ENCODE data around the gene TRIM51.
"Not testable (repeated sequence)": the region's sequence is repeated elsewhere in the genome, so short reads cannot be mapped to it uniquely, and the experiment has no call there.

Gene TRIM51, protein sequence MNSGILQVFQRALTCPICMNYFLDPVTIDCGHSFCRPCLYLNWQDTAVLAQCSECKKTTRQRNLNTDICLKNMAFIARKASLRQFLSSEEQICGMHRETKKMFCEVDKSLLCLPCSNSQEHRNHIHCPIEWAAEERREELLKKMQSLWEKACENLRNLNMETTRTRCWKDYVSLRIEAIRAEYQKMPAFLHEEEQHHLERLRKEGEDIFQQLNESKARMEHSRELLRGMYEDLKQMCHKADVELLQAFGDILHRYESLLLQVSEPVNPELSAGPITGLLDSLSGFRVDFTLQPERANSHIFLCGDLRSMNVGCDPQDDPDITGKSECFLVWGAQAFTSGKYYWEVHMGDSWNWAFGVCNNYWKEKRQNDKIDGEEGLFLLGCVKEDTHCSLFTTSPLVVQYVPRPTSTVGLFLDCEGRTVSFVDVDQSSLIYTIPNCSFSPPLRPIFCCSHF

GRCh38 chr11:55882997-55883396 is at the start of gene TRIM51:
TSS of gene TRIM51 (plus strand) at chr11:55883297. CDS start at chr11:55885429, 2,132 bp downstream.
- not testable (repeated sequence) for DNase-seq (ENCODE audit: low read depth)

DNA sequence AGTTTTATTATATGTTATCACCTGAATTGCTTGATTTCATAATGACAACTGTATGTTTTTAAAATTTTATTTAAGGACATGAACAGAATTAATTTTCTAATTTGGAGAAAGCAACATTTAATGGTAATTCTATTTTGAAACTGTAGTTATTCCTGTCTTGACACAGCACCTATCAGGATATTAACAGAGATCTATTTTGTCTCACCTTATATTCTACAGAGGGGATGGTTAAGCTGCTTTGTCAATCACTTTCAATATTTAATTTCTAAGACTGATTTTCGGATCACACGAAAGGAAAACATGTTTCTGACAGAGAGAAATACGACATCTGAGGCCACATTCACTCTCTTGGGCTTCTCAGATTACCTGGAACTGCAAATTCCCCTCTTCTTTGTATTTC is 44.6 kb upstream of the TRIM51 start, which contains the start of gene OR5D16:
Gene OR5D16, plus strand, starts transcription at position 301 of the 400 bp plus-strand sequence. Its CDS starts 0 bp downstream, at position 301.
- DNase-seq (ENCODE audit: low read depth): no peak

DNA sequence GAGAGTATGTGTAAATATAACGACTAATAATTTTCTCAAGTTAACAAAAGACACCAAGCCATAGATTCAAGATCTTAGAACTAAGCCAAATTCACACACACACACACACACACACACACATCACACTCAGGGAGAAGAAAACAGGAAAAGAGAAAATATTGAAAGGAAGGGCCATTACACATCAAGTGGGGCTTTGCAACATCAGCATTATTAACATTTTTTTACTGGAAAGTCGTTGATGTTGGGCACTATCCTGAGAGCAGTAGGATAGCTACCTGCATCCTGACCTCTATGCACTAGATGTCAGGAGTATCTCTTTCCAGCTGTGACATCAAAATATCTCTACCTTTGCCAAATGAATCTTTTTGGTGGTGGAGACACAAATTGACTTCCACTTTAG is 35.6 kb upstream of the TRIM51 start:
- DNase-seq (ENCODE audit: low read depth): no peak

GRCh38 chr11:55849037-55849436 is 34.1 kb upstream of the TRIM51 start:
- DNase-seq (ENCODE audit: low read depth): no peak

- DNase-seq (ENCODE audit: low read depth): no peak
Measured at GRCh38 chr11:55852141-55852540, 31.0 kb upstream of the TRIM51 start.

DNA sequence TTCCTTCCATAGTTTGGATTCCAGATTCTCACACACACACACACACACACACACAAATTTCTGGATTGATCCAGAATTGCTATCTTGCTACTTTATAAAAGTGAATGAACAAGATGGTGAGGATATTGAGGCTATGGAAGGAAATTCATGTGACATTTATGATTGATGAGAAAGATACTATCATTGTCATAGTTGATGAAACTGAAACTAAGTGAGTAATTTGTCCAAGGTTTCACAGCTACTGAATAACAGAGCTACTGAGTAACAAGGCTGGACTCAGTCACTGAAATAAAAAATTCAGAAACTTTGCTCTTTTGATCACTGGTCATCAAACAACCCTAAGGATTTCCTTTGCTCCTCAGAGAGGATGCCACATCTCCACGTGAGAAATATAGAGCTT is 28.4 kb upstream of the TRIM51 start:
- DNase-seq (ENCODE audit: low read depth): no peak

- DNase-seq (ENCODE audit: low read depth): not testable (repeated sequence)
Measured at GRCh38 chr11:55867354-55867753, 15.7 kb upstream of the TRIM51 start.

DNA sequence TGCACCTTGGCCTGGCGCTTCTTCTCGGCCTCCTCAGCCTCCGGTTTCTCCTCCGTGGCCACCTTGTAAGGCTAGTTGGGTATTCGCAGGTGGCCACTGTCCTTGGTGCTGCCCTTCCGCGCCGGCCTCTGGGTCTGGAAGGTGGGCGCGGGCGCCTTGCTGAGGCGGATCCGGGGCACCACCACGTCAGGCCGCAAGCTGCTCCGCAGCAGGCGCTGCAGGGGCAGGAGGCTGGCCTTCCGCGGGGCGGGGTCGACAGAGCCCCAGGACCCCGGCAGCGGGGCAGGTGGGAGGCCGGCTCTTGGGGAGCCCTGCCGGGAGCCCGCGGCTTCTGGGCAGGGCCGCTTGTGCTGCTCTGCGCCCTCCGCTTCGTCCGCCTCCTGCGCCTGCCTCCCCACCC is 10.4 kb upstream of the TRIM51 start:
- DNase-seq (ENCODE audit: low read depth): not testable (repeated sequence)

- not testable (repeated sequence) for DNase-seq (ENCODE audit: low read depth)
Measured at GRCh38 chr11:55873146-55873545, 10.0 kb upstream of the TRIM51 start.

- DNase-seq (ENCODE audit: low read depth): not testable (repeated sequence)
Measured at GRCh38 chr11:55884995-55885394, 1.9 kb downstream of the TRIM51 start.

GRCh38 chr11:55885481-55885880 is 2.4 kb downstream of the TRIM51 start:
- not testable (repeated sequence) for DNase-seq (ENCODE audit: low read depth)

GRCh38 chr11:55895216-55895615 is 12.1 kb downstream of the TRIM51 start:
- no peak for DNase-seq (ENCODE audit: low read depth)

GRCh38 chr11:55902308-55902707 is 19.2 kb downstream of the TRIM51 start:
- DNase-seq (ENCODE audit: low read depth): no peak

DNA sequence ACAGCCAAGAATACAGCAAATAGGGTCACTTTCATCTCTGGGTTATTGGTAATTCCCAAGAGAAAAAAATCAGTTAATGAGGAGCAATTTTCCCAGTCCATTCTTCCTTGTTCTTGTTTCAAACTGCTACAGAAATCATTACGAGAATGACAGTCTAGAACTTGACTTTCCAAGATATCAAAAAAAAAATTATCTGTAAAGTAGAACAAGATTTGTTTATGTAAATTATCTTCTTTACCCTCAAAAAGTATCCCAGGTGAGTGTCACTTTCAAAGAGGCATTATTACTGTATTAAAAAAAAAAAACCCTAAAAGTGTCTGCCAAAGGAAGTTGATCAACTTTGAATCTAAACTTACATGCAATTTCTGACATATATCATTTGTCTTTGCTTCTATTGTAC is 31.4 kb downstream of the TRIM51 start, which contains the start of gene OR5W2:
Gene OR5W2, minus strand, starts transcription at position 101 of the 400 bp plus-strand sequence. Its CDS starts 0 bp downstream, at position 101.
- no peak for DNase-seq (ENCODE audit: low read depth)

GRCh38 chr11:55920537-55920936 is 37.4 kb downstream of the TRIM51 start:
- DNase-seq (ENCODE audit: low read depth): no peak

DNA sequence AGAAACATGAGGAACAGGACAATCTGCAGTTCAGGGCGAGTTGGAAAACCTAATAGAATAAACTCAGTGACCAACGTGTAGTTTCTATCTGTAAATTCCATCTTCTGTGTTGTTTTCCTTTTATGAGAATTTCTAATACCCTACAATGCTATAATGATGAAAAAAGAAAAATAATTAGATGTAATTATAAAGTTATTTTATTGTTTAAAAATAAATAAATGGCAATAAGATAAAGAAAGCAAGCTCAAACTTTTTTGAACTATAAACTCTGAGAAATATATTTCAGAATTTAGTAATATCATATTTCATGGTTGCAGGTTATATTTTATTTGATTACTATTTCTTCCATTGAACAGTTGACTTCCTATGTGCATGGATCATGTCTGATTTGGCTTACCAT is 53.2 kb downstream of the TRIM51 start, which contains the start of gene OR5I1:
Gene OR5I1, minus strand, starts transcription at position 101 of the 400 bp plus-strand sequence. Its CDS starts 0 bp downstream, at position 101.
- no peak for DNase-seq (ENCODE audit: low read depth)

Data from stimulated activated CD8-positive, alpha-beta memory T cell treated with anti-CD3 and anti-CD28 coated beads, Interleukin-15, amount 100 ng/mL, for 24 hours (primary cell).